ENCODE measurements around the gene TGFB1I1.
"Not testable (repeated sequence)": the region's sequence is repeated elsewhere in the genome, so short reads cannot be mapped to it uniquely, and the experiment has no call there.

Gene TGFB1I1

GRCh38 chr16:31517800-31518402 is 45.9 kb downstream of the TGFB1I1 start:
- TF ChIP-seq, protein P1, sequence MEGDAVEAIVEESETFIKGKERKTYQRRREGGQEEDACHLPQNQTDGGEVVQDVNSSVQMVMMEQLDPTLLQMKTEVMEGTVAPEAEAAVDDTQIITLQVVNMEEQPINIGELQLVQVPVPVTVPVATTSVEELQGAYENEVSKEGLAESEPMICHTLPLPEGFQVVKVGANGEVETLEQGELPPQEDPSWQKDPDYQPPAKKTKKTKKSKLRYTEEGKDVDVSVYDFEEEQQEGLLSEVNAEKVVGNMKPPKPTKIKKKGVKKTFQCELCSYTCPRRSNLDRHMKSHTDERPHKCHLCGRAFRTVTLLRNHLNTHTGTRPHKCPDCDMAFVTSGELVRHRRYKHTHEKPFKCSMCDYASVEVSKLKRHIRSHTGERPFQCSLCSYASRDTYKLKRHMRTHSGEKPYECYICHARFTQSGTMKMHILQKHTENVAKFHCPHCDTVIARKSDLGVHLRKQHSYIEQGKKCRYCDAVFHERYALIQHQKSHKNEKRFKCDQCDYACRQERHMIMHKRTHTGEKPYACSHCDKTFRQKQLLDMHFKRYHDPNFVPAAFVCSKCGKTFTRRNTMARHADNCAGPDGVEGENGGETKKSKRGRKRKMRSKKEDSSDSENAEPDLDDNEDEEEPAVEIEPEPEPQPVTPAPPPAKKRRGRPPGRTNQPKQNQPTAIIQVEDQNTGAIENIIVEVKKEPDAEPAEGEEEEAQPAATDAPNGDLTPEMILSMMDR (IDR thresholded peaks at IDR 0.05; ENCODE audit: low read depth, low read length) = no peak
- no peak for DNase-seq (ENCODE audit: extremely low read depth, low read depth)

DNA sequence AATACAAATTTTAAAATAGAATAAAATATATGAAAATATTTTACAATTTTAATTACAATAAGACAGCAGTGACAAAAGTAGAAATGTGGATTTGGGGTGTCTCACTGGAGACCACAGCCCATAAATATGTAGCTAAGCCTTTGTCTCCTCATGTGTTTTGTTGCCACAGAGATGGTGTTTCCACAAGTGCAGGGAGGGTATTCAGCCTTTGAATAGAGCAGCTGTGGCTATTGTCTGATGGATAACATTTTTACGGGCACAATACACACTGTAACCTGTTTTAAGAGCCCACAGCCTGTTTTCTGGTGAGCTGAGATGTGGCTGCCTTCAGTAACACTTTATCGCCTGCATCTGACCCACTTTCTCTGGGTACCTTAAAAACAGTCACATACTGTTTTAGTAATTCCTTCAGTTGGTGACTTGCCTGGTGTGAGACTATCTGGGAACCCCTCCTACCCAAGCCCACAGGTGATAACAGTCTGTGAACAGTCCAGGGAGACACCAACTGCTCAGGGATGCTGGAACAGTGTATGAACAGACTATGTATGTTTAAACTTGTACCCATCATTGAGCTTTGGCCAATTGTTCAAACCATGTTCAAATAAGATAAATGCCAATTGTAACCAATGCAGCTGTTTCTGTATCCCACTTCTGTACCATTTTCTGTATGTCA is 47.9 kb downstream of the TGFB1I1 start:
- TF ChIP-seq, protein P1 (IDR thresholded peaks at IDR 0.05; ENCODE audit: low read depth, low read length) = no peak

DNA sequence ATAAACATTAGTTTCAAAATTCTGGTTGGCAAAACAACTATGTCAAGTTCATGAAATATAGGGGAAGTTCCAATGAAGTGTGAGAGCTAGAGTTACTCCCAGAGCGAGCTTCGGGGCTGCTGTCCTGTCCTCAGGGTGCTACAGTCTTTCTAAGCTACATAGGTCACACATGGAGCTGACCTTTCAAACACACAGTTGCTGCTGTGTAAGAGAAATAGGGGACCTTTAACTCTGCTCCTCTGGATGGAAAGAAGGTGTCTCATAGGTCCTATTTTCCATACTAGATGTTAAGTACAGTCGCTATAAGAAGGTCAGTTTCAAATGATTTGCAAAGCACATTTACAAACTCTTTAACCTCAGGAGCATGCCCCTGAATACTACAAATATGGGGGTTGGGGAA is 49.4 kb downstream of the TGFB1I1 start:
- no peak for DNase-seq (ENCODE audit: extremely low read depth, low read depth)
- TF ChIP-seq, protein P1 (IDR thresholded peaks at IDR 0.05; ENCODE audit: low read depth, low read length) = no peak

More for the DNA sequence above, 47.9 kb downstream of the TGFB1I1 start:
- DNase-seq (ENCODE audit: extremely low read depth, low read depth) = no peak

DNA sequence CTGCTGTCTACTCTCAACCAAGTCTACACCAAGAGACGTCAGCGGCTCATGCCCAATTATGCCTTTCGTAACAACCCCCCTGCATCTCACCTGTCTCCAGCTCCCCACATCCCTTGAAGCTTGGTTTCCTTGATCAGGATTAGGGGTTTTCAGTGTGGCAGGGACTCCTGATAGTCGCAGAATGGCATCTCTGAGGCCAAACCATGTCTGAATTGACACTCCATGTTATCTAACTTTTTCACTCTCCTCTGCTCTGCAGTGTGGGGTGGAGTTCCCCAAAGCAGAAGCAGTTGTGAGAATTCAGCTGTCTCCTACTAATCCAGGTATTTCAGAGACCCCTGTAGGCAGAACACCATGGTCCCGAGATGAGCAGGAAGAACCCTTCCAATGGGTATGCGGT is 50.1 kb downstream of the TGFB1I1 start:
- no peak for DNase-seq (ENCODE audit: extremely low read depth, low read depth)

GRCh38 chr16:31523768-31524167 is 51.8 kb downstream of the TGFB1I1 start:
- DNase-seq (ENCODE audit: extremely low read depth, low read depth) = not testable (repeated sequence)

More for the DNA sequence above, 50.1 kb downstream of the TGFB1I1 start:
- TF ChIP-seq, protein P1 (IDR thresholded peaks at IDR 0.05; ENCODE audit: low read depth, low read length) = no peak

DNA sequence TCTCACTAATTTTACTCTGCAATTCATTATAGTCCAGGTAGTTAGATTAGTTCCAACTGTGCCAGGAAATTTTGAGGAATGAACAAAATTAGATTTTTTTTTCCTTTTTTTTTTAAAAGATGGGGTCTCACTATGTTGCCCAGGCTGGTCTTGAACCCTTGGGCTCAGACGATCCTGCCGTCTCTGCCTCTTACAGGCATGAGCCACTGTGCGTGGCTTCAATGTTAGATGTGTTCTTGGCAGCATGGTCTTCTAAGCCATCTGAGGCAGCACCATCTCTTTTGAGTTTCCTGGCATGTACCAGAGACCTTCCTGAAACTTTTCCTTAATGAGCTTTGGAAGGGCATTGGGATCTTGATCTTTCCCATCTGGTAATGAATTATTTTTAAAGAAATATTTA is 53.2 kb downstream of the TGFB1I1 start:
- TF ChIP-seq, protein P1 (IDR thresholded peaks at IDR 0.05; ENCODE audit: low read depth, low read length) = no peak
- no peak for DNase-seq (ENCODE audit: extremely low read depth, low read depth)

Measured in AG09319 (cell line).